HFFc6 (cell line): ENCODE measurements around the gene ITPR1. TPM values are rescaled to one million over a fixed set of nuclear protein-coding genes. Genes with fewer than 3 reads are reported as not detected.

Source experiments
- DNase-seq: peaks from one replicate; pipeline ENCODE4 v3.0.0-alpha.2; 2018
- H3K27ac Mint-ChIP-seq: 2 replicates; pipeline ENCODE4 v1.8.0; 2020; ENCODE audit warnings: mild to moderate bottlenecking, mixed read lengths
- H3K27me3 Mint-ChIP-seq: 2 replicates; pipeline ENCODE4 v1.8.0; 2021; ENCODE audit warnings: mild to moderate bottlenecking, moderate library complexity, mixed read lengths; ENCODE audit not compliant: insufficient read depth
- H3K36me3 Mint-ChIP-seq: 2 replicates; pipeline ENCODE4 v1.8.0; 2021; ENCODE audit warnings: low read depth, mixed read lengths
- H3K4me1 Mint-ChIP-seq: 2 replicates; pipeline ENCODE4 v1.8.0; 2020; ENCODE audit warnings: low read depth, mixed read lengths
- H3K4me3 Mint-ChIP-seq: 2 replicates; pipeline ENCODE4 v1.8.0; 2020; ENCODE audit warnings: mild to moderate bottlenecking, moderate library complexity, mixed read lengths
- H3K9me3 Mint-ChIP-seq: 2 replicates; pipeline ENCODE4 v1.8.0; 2020; ENCODE audit warnings: mild to moderate bottlenecking, mixed read lengths
- CTCF ChIP-seq: fragments of 200-600 bp; sonication (generic); IDR thresholded peaks from 2 replicates; pipeline ENCODE4 v1.5.0; 2021; ENCODE audit warnings: antibody characterized with exemption, mild to moderate bottlenecking
- total RNA-seq, 6 experiments: library from RNA; stranded (reverse); fragmentation: NEBNext Ultra II Directional; extraction: Animal tissue kit (Norgen Biotek cat#: 25700); gene quantifications; 2 replicates in 1 of 6; 3 replicates in 5 of 6; pipeline ENCODE4 v1.2.3, GENCODE V29; 2021

The ITPR1 gene
- total RNA-seq, 6 experiments from 2014 or later = 4.9 to 8.3 (median 6.1) TPM

DNA sequence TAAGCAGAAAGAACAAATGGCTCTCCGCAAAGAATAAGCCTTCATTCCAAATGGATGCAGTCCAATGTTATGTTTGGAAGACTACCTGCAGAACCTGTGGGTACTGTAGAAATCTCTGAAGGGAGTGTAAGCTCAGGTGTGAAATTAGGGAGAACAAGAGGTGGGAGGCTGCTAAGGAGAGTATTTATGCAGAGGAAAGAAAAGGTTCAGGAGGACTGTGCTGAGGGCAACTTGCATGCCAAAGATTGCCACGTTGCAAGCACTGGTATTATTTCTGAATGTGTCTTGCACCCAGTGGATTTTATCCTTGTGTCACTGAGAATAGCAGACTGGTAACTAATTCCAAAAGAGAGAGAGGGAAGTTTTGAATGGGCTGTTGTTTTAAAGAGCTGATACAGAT, 144.1 kb downstream of the ITPR1 start:
- no peaks in the 10 kb centered on the region for H3K9me3 Mint-ChIP-seq
- peaks cover 5% of the 10 kb centered on the region for H3K4me1 Mint-ChIP-seq
- no peaks in the 10 kb centered on the region for H3K36me3 Mint-ChIP-seq
- no peak overlapping the region for H3K27ac Mint-ChIP-seq
- H3K27me3 Mint-ChIP-seq = peaks cover 20% of the 10 kb centered on the region
- no peak for TF ChIP-seq CTCF
- no peak for DNase-seq
- H3K4me3 Mint-ChIP-seq = no peak overlapping the region

DNA sequence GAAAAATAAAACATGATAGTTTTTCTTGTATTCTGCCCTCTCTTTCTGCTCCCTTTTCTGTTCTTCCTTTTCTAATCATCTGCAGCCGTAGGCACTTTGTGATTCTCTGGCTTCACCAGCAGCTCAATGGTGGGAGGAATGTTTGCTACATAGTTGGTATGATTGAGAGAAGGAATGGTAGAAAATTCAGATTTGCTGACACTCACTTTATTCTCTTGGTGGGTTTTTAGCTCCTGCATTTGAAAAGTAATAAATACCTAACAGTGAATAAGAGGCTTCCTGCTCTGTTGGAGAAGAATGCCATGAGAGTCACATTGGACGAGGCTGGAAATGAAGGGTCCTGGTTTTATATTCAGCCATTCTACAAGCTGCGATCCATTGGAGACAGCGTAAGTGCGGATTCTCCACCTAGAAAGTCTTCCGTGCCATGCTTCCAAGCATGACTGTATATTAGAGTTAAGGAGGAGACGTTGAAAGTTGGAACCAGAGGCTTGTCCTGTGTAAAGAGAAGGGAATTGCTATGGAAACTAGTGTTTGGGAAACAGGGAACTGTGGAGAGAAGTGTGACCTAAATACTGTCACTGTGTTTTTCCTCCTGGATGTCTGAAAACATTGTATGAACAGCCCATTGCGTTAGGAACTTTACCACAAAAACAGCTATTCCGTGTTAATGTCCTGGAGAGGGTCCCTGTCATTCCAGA, 148.9 kb downstream of the ITPR1 start:
- H3K27ac Mint-ChIP-seq = no peak overlapping the region
- 0 out of 2 replicates have a peak, but pooled peaks cover 4% of the 10 kb centered on the region for H3K4me1 Mint-ChIP-seq
- H3K9me3 Mint-ChIP-seq = no peaks in the 10 kb centered on the region
- no peak overlapping the region for H3K4me3 Mint-ChIP-seq
- TF ChIP-seq CTCF = no peak
- H3K36me3 Mint-ChIP-seq = no peaks in the 10 kb centered on the region
- no peak for DNase-seq
- peaks cover 15% of the 10 kb centered on the region for H3K27me3 Mint-ChIP-seq

GRCh38 chr3:4642611-4643010, 149.5 kb downstream of the ITPR1 start:
- TF ChIP-seq CTCF = no peak
- peaks cover 11% of the 10 kb centered on the region for H3K27me3 Mint-ChIP-seq
- no peaks in the 10 kb centered on the region for H3K9me3 Mint-ChIP-seq
- H3K4me1 Mint-ChIP-seq = 0 out of 2 replicates have a peak, but pooled peaks cover 4% of the 10 kb centered on the region
- no peak overlapping the region for H3K27ac Mint-ChIP-seq
- DNase-seq = no peak
- H3K4me3 Mint-ChIP-seq = no peak overlapping the region
- H3K36me3 Mint-ChIP-seq = no peaks in the 10 kb centered on the region

DNA sequence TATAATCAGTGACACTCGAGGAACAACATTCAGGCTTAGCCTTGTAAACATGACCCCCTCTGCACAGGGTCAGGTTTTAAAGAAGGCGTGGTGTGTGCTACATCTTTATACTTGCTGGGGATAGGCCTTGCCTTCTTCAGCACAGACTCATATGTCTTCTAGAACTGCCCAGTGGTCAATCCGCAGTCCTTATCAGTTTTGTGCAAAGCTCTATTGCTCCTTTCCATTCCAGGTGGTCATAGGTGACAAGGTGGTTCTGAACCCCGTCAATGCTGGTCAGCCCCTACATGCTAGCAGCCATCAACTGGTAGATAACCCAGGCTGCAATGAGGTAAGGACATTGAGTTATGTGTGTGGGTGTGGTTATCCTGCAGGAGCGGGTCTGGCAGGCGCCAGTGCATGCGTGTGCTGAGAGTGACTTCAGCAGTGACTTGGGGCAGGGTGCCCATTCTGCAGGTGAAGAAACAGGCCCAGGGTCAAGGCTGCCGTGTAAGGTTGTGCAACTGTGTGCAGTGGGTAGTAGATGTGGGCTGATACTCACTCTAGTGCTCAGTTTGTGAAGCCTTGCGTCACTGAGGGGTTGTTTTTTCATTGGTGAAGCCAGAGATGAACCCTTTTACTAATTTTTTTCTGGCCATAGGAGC, 150.9 kb downstream of the ITPR1 start:
- no peak for TF ChIP-seq CTCF

DNA sequence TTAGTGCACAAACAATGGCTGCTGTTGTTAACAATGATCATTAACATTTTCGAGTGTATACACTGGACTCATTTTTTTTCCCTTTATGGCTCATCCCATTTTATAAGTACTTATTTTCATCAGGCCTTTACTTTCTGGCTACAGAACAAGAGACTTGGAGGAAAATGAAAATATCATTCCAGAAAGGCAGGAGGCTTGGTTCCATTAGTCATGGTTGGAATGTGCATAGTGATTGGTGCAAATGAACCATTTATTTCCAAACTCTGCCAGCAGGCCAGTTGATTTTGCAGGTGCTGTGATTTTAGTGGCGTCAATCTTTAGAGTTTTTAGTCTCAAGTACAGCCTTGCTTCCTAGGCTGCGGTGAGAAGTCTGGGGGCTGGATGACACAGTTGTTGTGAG, 151.8 kb downstream of the ITPR1 start:
- Mint-ChIP-seq H3K27ac (no peak overlapping the region), H3K9me3 (no peaks in the 10 kb centered on the region), H3K4me1 (0 out of 2 replicates have a peak, but pooled peaks cover 4% of the 10 kb centered on the region), H3K27me3 (peaks cover 11% of the 10 kb centered on the region), H3K4me3 (no peak overlapping the region), H3K36me3 (no peaks in the 10 kb centered on the region)
- no peak for DNase-seq
- no peak for TF ChIP-seq CTCF

More for the DNA sequence above, 150.9 kb downstream of the ITPR1 start:
- no peaks in the 10 kb centered on the region for H3K36me3 Mint-ChIP-seq
- peaks cover 11% of the 10 kb centered on the region for H3K27me3 Mint-ChIP-seq
- no peak for DNase-seq
- H3K4me3 Mint-ChIP-seq = no peak overlapping the region
- no peaks in the 10 kb centered on the region for H3K9me3 Mint-ChIP-seq
- 0 out of 2 replicates have a peak, but pooled peaks cover 4% of the 10 kb centered on the region for H3K4me1 Mint-ChIP-seq
- no peak overlapping the region for H3K27ac Mint-ChIP-seq
